Measurements from ENCODE around the gene SCN2B. TPM values are rescaled to one million over a fixed set of nuclear protein-coding genes. Genes with fewer than 3 reads are reported as not detected.

The SCN2B gene
- total and polyA plus RNA-seq, 7 donors, result 0.23 to 1.7 (median 0.95) TPM

DNA sequence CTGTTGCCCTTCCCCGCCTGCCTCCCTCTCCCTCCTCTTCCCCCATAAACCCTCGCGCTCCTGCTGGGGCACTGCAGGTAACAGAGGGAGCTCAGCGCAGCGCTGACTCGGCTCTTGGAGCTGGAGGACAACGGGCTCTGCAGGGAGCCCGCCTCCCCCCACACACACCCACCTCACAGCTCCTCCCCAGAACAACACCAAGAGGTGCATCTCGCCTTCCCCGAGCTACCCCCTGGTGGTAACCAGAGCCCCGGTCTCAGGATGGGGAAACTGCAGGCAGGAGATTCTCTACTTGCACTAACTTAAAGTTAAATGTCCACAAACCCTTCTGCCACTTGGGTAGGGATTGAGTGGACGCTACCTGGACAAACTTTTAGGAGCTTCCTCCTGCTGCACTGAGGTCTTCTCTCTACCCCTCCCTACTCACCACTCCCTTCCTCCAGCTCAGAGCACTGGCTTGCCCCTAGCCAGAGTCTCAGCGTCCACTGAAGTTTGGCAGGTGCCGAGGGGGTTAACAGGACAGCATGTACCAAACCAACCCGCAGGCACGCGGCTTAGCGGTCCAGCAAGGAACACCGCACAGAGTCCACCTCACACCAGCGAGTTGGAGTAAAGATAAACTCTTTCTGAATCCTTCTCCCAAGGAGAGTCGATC is 19.8 kb downstream of the SCN2B start:
- H3K36me3 ChIP-seq, result no peaks in the 10 kb centered on the region
- intact Hi-C loops (cut with DNase I), result no loop called here
- no peak overlapping the region for H3K4me3 ChIP-seq
- peaks cover 7 to 86% (median 54%) of the 10 kb centered on the region in 3 donors for H3K27me3 ChIP-seq
- TF ChIP-seq POLR2AphosphoS5 (IDR thresholded peaks at IDR 0.05) (no peak), EP300 (IDR thresholded peaks at IDR 0.05) (no peak), POLR2A (IDR thresholded peaks at IDR 0.05) (no peak)
- TF ChIP-seq, protein P1, sequence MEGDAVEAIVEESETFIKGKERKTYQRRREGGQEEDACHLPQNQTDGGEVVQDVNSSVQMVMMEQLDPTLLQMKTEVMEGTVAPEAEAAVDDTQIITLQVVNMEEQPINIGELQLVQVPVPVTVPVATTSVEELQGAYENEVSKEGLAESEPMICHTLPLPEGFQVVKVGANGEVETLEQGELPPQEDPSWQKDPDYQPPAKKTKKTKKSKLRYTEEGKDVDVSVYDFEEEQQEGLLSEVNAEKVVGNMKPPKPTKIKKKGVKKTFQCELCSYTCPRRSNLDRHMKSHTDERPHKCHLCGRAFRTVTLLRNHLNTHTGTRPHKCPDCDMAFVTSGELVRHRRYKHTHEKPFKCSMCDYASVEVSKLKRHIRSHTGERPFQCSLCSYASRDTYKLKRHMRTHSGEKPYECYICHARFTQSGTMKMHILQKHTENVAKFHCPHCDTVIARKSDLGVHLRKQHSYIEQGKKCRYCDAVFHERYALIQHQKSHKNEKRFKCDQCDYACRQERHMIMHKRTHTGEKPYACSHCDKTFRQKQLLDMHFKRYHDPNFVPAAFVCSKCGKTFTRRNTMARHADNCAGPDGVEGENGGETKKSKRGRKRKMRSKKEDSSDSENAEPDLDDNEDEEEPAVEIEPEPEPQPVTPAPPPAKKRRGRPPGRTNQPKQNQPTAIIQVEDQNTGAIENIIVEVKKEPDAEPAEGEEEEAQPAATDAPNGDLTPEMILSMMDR (IDR thresholded peaks at IDR 0.05), result no peak
- H3K27ac ChIP-seq, result no peak overlapping the region
- no peak for DNase-seq
- H3K9me3 ChIP-seq, result no peaks in the 10 kb centered on the region
- peaks cover 0 to 26% (median 19%) of the 10 kb centered on the region in 4 donors for H3K4me1 ChIP-seq
- 6 to 12% methylated on average over 21 of the region's 21 CpGs for WGBS, 2 donors

DNA sequence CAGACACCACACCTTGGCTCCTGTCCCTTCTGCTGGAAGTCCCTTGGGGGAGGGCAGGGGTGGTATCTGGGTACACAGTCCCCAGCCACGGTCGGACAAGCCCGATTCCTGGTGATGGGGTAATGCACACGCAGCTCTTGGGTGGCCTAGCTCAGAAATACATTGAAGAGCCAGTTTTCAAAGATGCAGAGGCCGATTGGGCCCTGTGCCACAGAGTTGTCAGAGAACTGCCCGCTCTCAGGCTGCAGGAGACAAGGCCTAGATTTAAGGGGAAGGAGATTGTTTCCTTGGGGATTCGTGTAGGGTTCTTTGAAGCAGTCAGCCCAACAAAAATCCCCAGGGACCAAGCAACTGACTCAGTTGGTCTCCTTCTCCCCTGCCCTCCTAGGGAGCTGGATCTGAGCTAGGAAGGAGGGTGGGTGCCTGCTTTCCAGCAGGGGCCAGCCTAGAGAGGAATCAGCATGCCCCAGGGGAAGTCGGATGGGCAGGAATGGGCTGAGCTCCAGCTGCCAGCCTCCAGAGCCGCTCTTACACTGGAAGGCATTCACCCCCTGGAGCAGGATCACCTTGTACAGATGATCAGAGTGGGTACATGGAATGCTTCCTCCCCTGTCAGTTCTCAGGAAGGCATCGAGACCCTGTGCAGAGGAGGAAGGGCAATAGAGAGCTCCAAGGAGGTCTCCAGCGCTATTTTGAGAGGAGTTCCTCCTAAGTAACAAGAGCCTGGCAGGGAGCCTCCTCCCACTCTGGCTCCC is 20.5 kb downstream of the SCN2B start:
- no peaks in the 10 kb centered on the region for H3K9me3 ChIP-seq
- H3K27ac ChIP-seq, result no peak overlapping the region
- DNase-seq, result no peak
- WGBS, 2 donors, result 59 to 63% methylated on average over 11 of the region's 11 CpGs
- intact Hi-C loops (cut with DNase I), result no loop called here
- peaks cover 7 to 85% (median 49%) of the 10 kb centered on the region in 3 donors for H3K27me3 ChIP-seq
- TF ChIP-seq POLR2A (IDR thresholded peaks at IDR 0.05), result no peak
- TF ChIP-seq, protein P1 (IDR thresholded peaks at IDR 0.05), result no peak
- TF ChIP-seq EP300 (IDR thresholded peaks at IDR 0.05), result no peak
- TF ChIP-seq POLR2AphosphoS5 (IDR thresholded peaks at IDR 0.05), result no peak
- peaks cover 0 to 29% (median 24%) of the 10 kb centered on the region in 4 donors for H3K4me1 ChIP-seq
- H3K36me3 ChIP-seq, result no peaks in the 10 kb centered on the region
- H3K4me3 ChIP-seq, result no peak overlapping the region

DNA sequence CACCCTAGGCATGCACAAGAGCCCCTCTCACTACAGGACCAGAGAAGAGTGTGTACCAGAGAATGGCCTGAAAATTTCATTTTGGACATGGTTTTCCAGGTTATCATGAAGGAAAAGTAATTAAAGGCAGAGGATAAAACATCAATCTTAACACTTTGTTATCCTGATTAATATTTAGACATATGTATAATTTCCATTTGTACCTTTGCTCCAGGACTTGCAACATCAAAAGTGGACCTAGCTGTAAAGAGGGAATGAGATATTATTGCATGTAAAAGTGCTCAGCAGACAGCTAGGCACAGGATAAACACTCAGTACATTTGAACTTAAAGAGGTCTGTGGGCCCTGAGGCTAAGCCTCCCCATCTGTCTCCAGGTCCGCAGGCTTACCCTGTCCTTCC is 21.8 kb downstream of the SCN2B start:
- H3K4me3 ChIP-seq, result no peak overlapping the region
- intact Hi-C loops (cut with DNase I), result no loop called here
- TF ChIP-seq, protein P1 (IDR thresholded peaks at IDR 0.05), result no peak
- TF ChIP-seq POLR2A (IDR thresholded peaks at IDR 0.05) (no peak), POLR2AphosphoS5 (IDR thresholded peaks at IDR 0.05) (no peak), EP300 (IDR thresholded peaks at IDR 0.05) (no peak)
- WGBS, 2 donors, result 92 to 100% methylated on average over 1 of the region's 1 CpG
- DNase-seq, result no peak
- peaks cover 7 to 80% (median 49%) of the 10 kb centered on the region in 3 donors for H3K27me3 ChIP-seq
- peaks cover 0 to 29% (median 24%) of the 10 kb centered on the region in 4 donors for H3K4me1 ChIP-seq
- no peak overlapping the region for H3K27ac ChIP-seq
- no peaks in the 10 kb centered on the region for H3K9me3 ChIP-seq
- no peaks in the 10 kb centered on the region for H3K36me3 ChIP-seq

DNA sequence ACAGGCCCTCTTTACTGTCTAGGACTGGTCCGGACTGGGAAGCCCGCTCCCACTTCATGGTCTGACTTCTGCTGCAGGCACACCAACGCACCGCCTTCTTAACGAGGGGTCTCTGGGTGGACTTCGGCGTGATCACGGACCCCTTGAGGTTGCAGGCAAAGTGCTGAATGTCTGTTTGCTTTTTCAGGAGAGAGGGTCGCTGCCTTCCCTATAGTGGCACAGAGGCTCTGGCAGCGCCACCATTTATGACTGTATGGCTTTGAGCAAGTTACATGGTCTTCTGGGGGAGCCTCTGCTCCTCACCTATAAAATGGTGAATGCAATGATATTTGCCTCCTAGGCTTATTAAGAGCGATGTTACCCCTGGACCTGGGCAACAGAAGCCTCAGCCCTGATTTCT is 22.5 kb downstream of the SCN2B start:
- Histone ChIP-seq H3K4me1 (peaks cover 0 to 29% (median 24%) of the 10 kb centered on the region in 4 donors), H3K4me3 (no peak overlapping the region), H3K27me3 (peaks cover 7 to 76% (median 49%) of the 10 kb centered on the region in 3 donors), H3K36me3 (no peaks in the 10 kb centered on the region), H3K27ac (no peak overlapping the region), H3K9me3 (no peaks in the 10 kb centered on the region)
- no peak for DNase-seq
- WGBS, 2 donors, result 85 to 86% methylated on average over 11 of the region's 11 CpGs
- TF ChIP-seq EP300 (IDR thresholded peaks at IDR 0.05), result no peak
- no peak for TF ChIP-seq POLR2A (IDR thresholded peaks at IDR 0.05)
- no peak for TF ChIP-seq POLR2AphosphoS5 (IDR thresholded peaks at IDR 0.05)
- TF ChIP-seq, protein P1 (IDR thresholded peaks at IDR 0.05), result no peak
- intact Hi-C loops (cut with DNase I), result no loop called here
